ENCODE data around the gene TIMM23.

DNA sequence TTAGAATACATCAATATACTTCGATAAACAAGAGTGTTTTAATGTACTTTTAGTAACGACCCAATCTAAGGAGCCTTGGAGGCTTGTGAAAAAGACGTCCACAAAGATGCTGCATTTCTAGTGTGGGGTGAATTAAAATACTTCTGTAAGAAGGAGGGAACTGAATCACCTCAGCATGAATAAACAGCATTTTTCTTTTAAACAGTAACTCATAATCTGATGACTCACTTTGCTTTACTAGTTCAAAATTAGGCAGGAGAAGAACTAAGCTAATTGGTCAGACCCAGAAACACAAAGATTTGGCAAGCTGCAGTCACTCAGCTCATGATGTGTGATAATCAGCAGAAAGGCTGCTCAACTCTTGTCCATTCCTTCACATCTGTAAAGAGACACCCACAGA lies 33.9 kb downstream of the TIMM23 start:
- TF ChIP-seq EZH2 (IDR thresholded peaks at IDR 0.05; ENCODE audit: borderline replicate concordance, low read depth, low read length, poor library complexity, severe bottlenecking), result no peak
- TF ChIP-seq, protein P1, sequence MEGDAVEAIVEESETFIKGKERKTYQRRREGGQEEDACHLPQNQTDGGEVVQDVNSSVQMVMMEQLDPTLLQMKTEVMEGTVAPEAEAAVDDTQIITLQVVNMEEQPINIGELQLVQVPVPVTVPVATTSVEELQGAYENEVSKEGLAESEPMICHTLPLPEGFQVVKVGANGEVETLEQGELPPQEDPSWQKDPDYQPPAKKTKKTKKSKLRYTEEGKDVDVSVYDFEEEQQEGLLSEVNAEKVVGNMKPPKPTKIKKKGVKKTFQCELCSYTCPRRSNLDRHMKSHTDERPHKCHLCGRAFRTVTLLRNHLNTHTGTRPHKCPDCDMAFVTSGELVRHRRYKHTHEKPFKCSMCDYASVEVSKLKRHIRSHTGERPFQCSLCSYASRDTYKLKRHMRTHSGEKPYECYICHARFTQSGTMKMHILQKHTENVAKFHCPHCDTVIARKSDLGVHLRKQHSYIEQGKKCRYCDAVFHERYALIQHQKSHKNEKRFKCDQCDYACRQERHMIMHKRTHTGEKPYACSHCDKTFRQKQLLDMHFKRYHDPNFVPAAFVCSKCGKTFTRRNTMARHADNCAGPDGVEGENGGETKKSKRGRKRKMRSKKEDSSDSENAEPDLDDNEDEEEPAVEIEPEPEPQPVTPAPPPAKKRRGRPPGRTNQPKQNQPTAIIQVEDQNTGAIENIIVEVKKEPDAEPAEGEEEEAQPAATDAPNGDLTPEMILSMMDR (conservative IDR thresholded peaks at IDR 0.05; ENCODE audit: low read depth, low read length), result no peak

All from A673 (cell line).